HG03354 (cell line): Measurements from ENCODE around the gene NALCN.

Source experiments
- ATAC-seq: cut with Tn5 transposase; IDR thresholded peaks from one replicate; pipeline ENCODE4 v1.9.1; 2021; ENCODE audit warnings: mild to moderate bottlenecking; ENCODE audit not compliant: unreplicated experiment, poor library complexity, severe bottlenecking

Gene NALCN

GRCh38 chr13:101080616-101081015 lies 335.7 kb downstream of the NALCN start:
- no peak for ATAC-seq

- no peak for ATAC-seq
Measured at GRCh38 chr13:101065329-101065728, 351.0 kb downstream of the NALCN start.

- no peak for ATAC-seq
Measured at GRCh38 chr13:101059793-101060192, 356.5 kb downstream of the NALCN start.

GRCh38 chr13:101058841-101059240 lies 357.5 kb downstream of the NALCN start:
- ATAC-seq = no peak

GRCh38 chr13:101053301-101054093 lies 362.8 kb downstream of the NALCN start:
- no peak for ATAC-seq

GRCh38 chr13:101049166-101049850 lies 367.0 kb downstream of the NALCN start:
- no peak for ATAC-seq

GRCh38 chr13:101036546-101036945 lies 379.8 kb downstream of the NALCN start:
- no peak for ATAC-seq

GRCh38 chr13:101035119-101035620 lies 381.1 kb downstream of the NALCN start:
- no peak for ATAC-seq

GRCh38 chr13:101026736-101027398 lies 389.4 kb downstream of the NALCN start:
- no peak for ATAC-seq

- ATAC-seq = no peak
Measured at GRCh38 chr13:101026328-101026727, 390.0 kb downstream of the NALCN start.

GRCh38 chr13:101025925-101026324 lies 390.4 kb downstream of the NALCN start:
- no peak for ATAC-seq

GRCh38 chr13:101025519-101025918 lies 390.8 kb downstream of the NALCN start:
- no peak for ATAC-seq

GRCh38 chr13:101019126-101019525 lies 397.2 kb downstream of the NALCN start:
- no peak for ATAC-seq

GRCh38 chr13:101018720-101019119 lies 397.6 kb downstream of the NALCN start:
- ATAC-seq = no peak

- ATAC-seq = no peak
Measured at GRCh38 chr13:101017123-101017872, 399.0 kb downstream of the NALCN start.

- ATAC-seq = no peak
Measured at GRCh38 chr13:101016475-101016874, 399.8 kb downstream of the NALCN start.

GRCh38 chr13:101013245-101013644 lies 403.1 kb downstream of the NALCN start:
- ATAC-seq = no peak

- ATAC-seq = no peak
Measured at GRCh38 chr13:101010100-101010499, 406.2 kb downstream of the NALCN start.

- ATAC-seq = no peak
Measured at GRCh38 chr13:101007245-101007644, 409.1 kb downstream of the NALCN start.
